GM18517 (cell line): ENCODE data around the gene CSNK1G2.

Experiments used
- ATAC-seq: cut with Tn5 transposase; IDR thresholded peaks from one replicate; pipeline ENCODE4 v1.9.1; 2021; ENCODE audit warnings: mild to moderate bottlenecking, moderate library complexity; ENCODE audit not compliant: unreplicated experiment

The CSNK1G2 gene

GRCh38 chr19:1941146-1942077 is at the start of gene CSNK1G2:
Gene CSNK1G2 (plus strand): TSS chr19:1941172. CDS start chr19:1969773, 28,601 bp downstream.
- peak; percentile 9 for ATAC-seq

GRCh38 chr19:1893791-1894190 is 47.2 kb upstream of the CSNK1G2 start:
- no peak for ATAC-seq

- no peak for ATAC-seq
Measured at GRCh38 chr19:1896508-1896907, 44.5 kb upstream of the CSNK1G2 start.

GRCh38 chr19:1901940-1902404 is 39.0 kb upstream of the CSNK1G2 start:
- no peak for ATAC-seq

GRCh38 chr19:1902923-1903322 is 38.0 kb upstream of the CSNK1G2 start:
- ATAC-seq, result no peak

- peak; percentile 36 for ATAC-seq
Measured at GRCh38 chr19:1904860-1905109, 36.2 kb upstream of the CSNK1G2 start.

GRCh38 chr19:1905110-1905862 is 35.7 kb upstream of the CSNK1G2 start, which contains the start of the genes ADAT3 and SCAMP4:
Gene ADAT3 (plus strand): TSS chr19:1905399. CDS start chr19:1912048, 6,649 bp downstream.
Gene SCAMP4 (plus strand): TSS chr19:1905399. CDS start chr19:1915020, 9,621 bp downstream.
- peak; percentile 72 for ATAC-seq

- ATAC-seq, result no peak
Measured at GRCh38 chr19:1905863-1906375, 35.1 kb upstream of the CSNK1G2 start.

GRCh38 chr19:1906985-1907562 is 33.9 kb upstream of the CSNK1G2 start:
- no peak for ATAC-seq

- ATAC-seq, result no peak
Measured at GRCh38 chr19:1907563-1908363, 33.2 kb upstream of the CSNK1G2 start.

- no peak for ATAC-seq
Measured at GRCh38 chr19:1908364-1908678, 32.7 kb upstream of the CSNK1G2 start.

- ATAC-seq, result no peak
Measured at GRCh38 chr19:1909761-1910080, 31.3 kb upstream of the CSNK1G2 start.

- ATAC-seq, result no peak
Measured at GRCh38 chr19:1910177-1910576, 30.8 kb upstream of the CSNK1G2 start.

- ATAC-seq, result no peak
Measured at GRCh38 chr19:1911098-1911497, 29.9 kb upstream of the CSNK1G2 start.

GRCh38 chr19:1911995-1912394 is 29.0 kb upstream of the CSNK1G2 start:
- no peak for ATAC-seq

- ATAC-seq, result no peak
Measured at GRCh38 chr19:1912760-1913505, 28.0 kb upstream of the CSNK1G2 start.

GRCh38 chr19:1913781-1914577 is 27.0 kb upstream of the CSNK1G2 start:
- ATAC-seq, result no peak

GRCh38 chr19:1914826-1915341 is 26.1 kb upstream of the CSNK1G2 start:
- ATAC-seq, result no peak

GRCh38 chr19:1917146-1917545 is 23.8 kb upstream of the CSNK1G2 start:
- no peak for ATAC-seq
